ENCODE measurements around the gene PC. TPM values are rescaled to one million over a fixed set of nuclear protein-coding genes. Genes with fewer than 3 reads are reported as not detected.

The PC gene
- total RNA-seq, 1 donor from 2014 or later, result 10.5 TPM

Small RNA genes within 50 kb of the gene (microRNA-seq; reads per million reads assigned to microRNA genes)
- not detected for gene MIR3163

Other genes with a start within 250 kb of the PC start
- 18.2 and 22.7 TPM in 2 replicates for gene SPTBN2, start 229.2 kb downstream of the PC start, total RNA-seq
- gene RCE1, start 114.9 kb downstream of the PC start, total RNA-seq, result 19.3 and 19.8 TPM in 2 replicates
- 33.7 and 35.7 TPM in 2 replicates for gene LRFN4, start 101.3 kb downstream of the PC start, total RNA-seq
- gene C11orf86, start 16.9 kb upstream of the PC start, total RNA-seq, result not detected in 2 replicates
- gene SYT12, start 64.8 kb upstream of the PC start, total RNA-seq, result 0.34 and 0.62 TPM in 2 replicates
- 29.8 and 30.4 TPM in 2 replicates for gene RHOD, start 98.5 kb upstream of the PC start, total RNA-seq
- gene KDM2A, start 160.9 kb upstream of the PC start, total RNA-seq, result 65.2 and 70.4 TPM in 2 replicates

Measured in astrocyte (in vitro differentiated cells and primary cell).